Neural cell (in vitro differentiated cells): ENCODE data around the gene CLDN6. TPM values are rescaled to one million over a fixed set of nuclear protein-coding genes. Genes with fewer than 3 reads are reported as not detected.

ENCODE experiments used
- H2AFZ ChIP-seq: fragments of 200-600, 300-800 bp; sonication (generic), shearing (Covaris generic); 2 replicates; pipeline ENCODE4 v1.6.0; 2014; ENCODE audit warnings: low read depth, mild to moderate bottlenecking, antibody characterized with exemption, low read length, moderate library complexity
- H3F3A ChIP-seq: fragments of 200-600 bp; shearing (Covaris generic); 2 replicates; pipeline ENCODE4 v1.6.1; 2016; ENCODE audit warnings: mild to moderate bottlenecking, moderate library complexity, mixed read lengths, antibody characterized with exemption, low read length; ENCODE audit not compliant: insufficient read depth, poor library complexity, severe bottlenecking
- H3K27ac ChIP-seq: fragments of 200-600, 300-800 bp; sonication (generic), shearing (Covaris generic); 2 replicates; pipeline ENCODE4 v1.5.1; 2014; ENCODE audit warnings: mild to moderate bottlenecking, low read length, moderate library complexity
- H3K27me3 ChIP-seq: fragments of 300-800, 200-600 bp; sonication (generic), shearing (Covaris generic); 2 replicates; pipeline ENCODE4 v1.6.0; 2014; ENCODE audit warnings: mild to moderate bottlenecking, low read depth, low read length, moderate library complexity; ENCODE audit not compliant: insufficient read depth
- H3K36me3 ChIP-seq: fragments of 300-800, 200-600 bp; sonication (generic), shearing (Covaris generic); 2 replicates; pipeline ENCODE4 v1.5.1; 2014; ENCODE audit warnings: mild to moderate bottlenecking, antibody characterized with exemption, low read length, moderate library complexity; ENCODE audit not compliant: insufficient read depth
- H3K4me2 ChIP-seq: fragments of 300-800, 200-600 bp; sonication (generic), shearing (Covaris generic); 2 replicates; pipeline ENCODE4 v1.6.0; 2014; ENCODE audit warnings: mild to moderate bottlenecking, low read length
- H3K4me3 ChIP-seq: fragments of 300-800, 200-600 bp; sonication (generic), shearing (Covaris generic); 2 replicates; pipeline ENCODE4 v1.5.1; 2014; ENCODE audit warnings: mild to moderate bottlenecking, low read length, moderate library complexity
- H3K79me2 ChIP-seq: fragments of 200-600 bp; shearing (Covaris generic); replicated peaks from 2 replicates; pipeline ENCODE4 v1.6.0; 2014; ENCODE audit warnings: mild to moderate bottlenecking, low read length, moderate library complexity; ENCODE audit not compliant: insufficient read depth
- H3K9ac ChIP-seq: fragments of 300-800, 200-600 bp; sonication (generic), shearing (Covaris generic); 2 replicates; pipeline ENCODE4 v1.6.1; 2016; ENCODE audit warnings: mild to moderate bottlenecking, low read length, mixed read lengths
- H3K9me2 ChIP-seq: fragments of 200-600 bp; shearing (Covaris generic); 2 replicates; pipeline ENCODE4 v1.6.1; 2016; ENCODE audit warnings: mild to moderate bottlenecking, low read length, mixed read lengths; ENCODE audit not compliant: insufficient read depth
- H3K9me3 ChIP-seq: fragments of 200-600, 300-800 bp; sonication (generic), shearing (Covaris generic); 2 replicates; pipeline ENCODE4 v1.6.1; 2016; ENCODE audit warnings: mild to moderate bottlenecking, mixed run types, low read length, moderate library complexity, mixed read lengths
- H4K20me1 ChIP-seq: fragments of 200-600 bp; shearing (Covaris generic); 2 replicates; pipeline ENCODE4 v1.6.1; 2016; ENCODE audit warnings: mild to moderate bottlenecking, mixed run types; ENCODE audit not compliant: insufficient read depth
- EP300 ChIP-seq: fragments of 450-650 bp; conservative IDR thresholded peaks from 2 replicates; pipeline ENCODE4 v1.6.1; 2014; ENCODE audit warnings: antibody characterized with exemption, mild to moderate bottlenecking, moderate library complexity; ENCODE audit not compliant: poor library complexity, severe bottlenecking
- EZH2 ChIP-seq: fragments of 200-600, 300-800 bp; shearing (Covaris generic), sonication (generic); IDR thresholded peaks from 2 replicates; pipeline ENCODE4 v1.6.1; 2014; ENCODE audit warnings: antibody characterized with exemption, low read length, borderline replicate concordance, mild to moderate bottlenecking; ENCODE audit not compliant: insufficient read depth, poor library complexity, severe bottlenecking
- MXI1 ChIP-seq: fragments of 450-650 bp; conservative IDR thresholded peaks from 2 replicates; pipeline ENCODE4 v1.6.1; 2014; ENCODE audit warnings: antibody characterized with exemption, mild to moderate bottlenecking; ENCODE audit not compliant: poor library complexity, severe bottlenecking
- POLR2AphosphoS5 ChIP-seq: IDR thresholded peaks from 2 replicates; pipeline ENCODE4 v1.6.1; 2012
- RAD21 ChIP-seq: fragments of 450-650 bp; conservative IDR thresholded peaks from 2 replicates; pipeline ENCODE4 v1.6.1; 2014; ENCODE audit warnings: antibody characterized with exemption, mild to moderate bottlenecking, moderate library complexity
- REST ChIP-seq: IDR thresholded peaks from 2 replicates; pipeline ENCODE4 v1.6.1; 2012; ENCODE audit warnings: borderline replicate concordance
- SMC3 ChIP-seq: fragments of 450-650 bp; conservative IDR thresholded peaks from 2 replicates; pipeline ENCODE4 v1.6.1; 2014; ENCODE audit warnings: antibody characterized with exemption, mild to moderate bottlenecking, moderate library complexity; ENCODE audit not compliant: poor library complexity
- polyA plus RNA-seq: library from polyadenylated mRNA; depleted of rRNA; stranded (reverse); fragments of >200 nt; gene quantifications from 2 replicates; pipeline ENCODE4 v1.2.3, GENCODE V29; 2014

CLDN6 gene
- polyA plus RNA-seq, 1 donor from 2014 or later: not detected

- no peaks in the 10 kb centered on the region for H4K20me1 ChIP-seq
- TF ChIP-seq RAD21 (no peak), SMC3 (no peak)
- H3K27ac ChIP-seq: no peak overlapping the region
- no peaks in the 10 kb centered on the region for H3K9me2 ChIP-seq
- no peaks in the 10 kb centered on the region for H3K36me3 ChIP-seq
- no peaks in the 10 kb centered on the region for H3F3A ChIP-seq
- no peak overlapping the region for H3K4me2 ChIP-seq
- H3K79me2 ChIP-seq: no peaks in the 10 kb centered on the region
- no peak overlapping the region for H3K9ac ChIP-seq
- no peak overlapping the region for H2AFZ ChIP-seq
- no peak overlapping the region for H3K4me3 ChIP-seq
- peaks cover 44% of the 10 kb centered on the region for H3K27me3 ChIP-seq
- H3K9me3 ChIP-seq: no peaks in the 10 kb centered on the region
Observed at GRCh38 chr16:3014971-3015370, 3.0 kb downstream of the CLDN6 start.

DNA sequence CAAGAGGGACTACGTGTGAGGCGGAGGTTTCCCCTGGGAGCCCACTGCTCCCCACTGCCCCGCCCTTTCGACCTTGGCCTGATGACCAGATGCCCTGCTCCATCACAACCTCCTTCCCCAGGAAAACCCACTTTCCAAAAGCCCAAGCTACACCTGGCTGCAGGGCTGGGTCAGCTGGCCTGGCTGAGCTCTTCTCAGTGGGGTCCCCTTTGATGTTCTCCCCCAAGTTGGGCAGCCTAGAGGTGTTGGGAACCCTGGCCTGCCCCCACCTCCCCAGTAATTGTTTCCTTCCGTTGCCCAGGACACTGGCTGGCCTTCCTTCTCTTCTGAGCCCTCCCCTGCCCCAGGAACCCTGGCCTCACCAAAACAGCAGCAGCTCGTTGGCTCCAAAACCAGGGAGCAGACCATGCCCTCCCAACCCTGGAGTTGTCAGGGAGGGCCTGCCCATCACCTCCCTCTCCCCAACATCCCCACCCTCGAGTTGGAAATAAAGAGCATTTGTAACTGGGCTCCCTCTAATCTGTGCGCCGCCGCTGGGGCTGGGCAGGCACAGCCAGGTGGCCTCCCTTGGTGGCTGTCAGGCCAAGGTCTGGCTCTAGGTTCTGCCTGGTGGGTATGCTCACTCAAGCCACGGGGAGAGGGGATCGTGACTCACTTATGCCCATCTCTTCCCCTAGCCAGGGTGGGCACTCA lies 3.8 kb downstream of the CLDN6 start:
- no peaks in the 10 kb centered on the region for H3K9me3 ChIP-seq
- H3K36me3 ChIP-seq: no peaks in the 10 kb centered on the region
- H3K79me2 ChIP-seq: no peaks in the 10 kb centered on the region
- H3K27ac ChIP-seq: no peak overlapping the region
- no peak overlapping the region for H3K9ac ChIP-seq
- no peak overlapping the region for H2AFZ ChIP-seq
- TF ChIP-seq RAD21: no peak
- no peak overlapping the region for H3K4me3 ChIP-seq
- no peaks in the 10 kb centered on the region for H4K20me1 ChIP-seq
- H3K9me2 ChIP-seq: no peaks in the 10 kb centered on the region
- H3F3A ChIP-seq: no peaks in the 10 kb centered on the region
- H3K4me2 ChIP-seq: no peak overlapping the region
- peaks cover 48% of the 10 kb centered on the region for H3K27me3 ChIP-seq

DNA sequence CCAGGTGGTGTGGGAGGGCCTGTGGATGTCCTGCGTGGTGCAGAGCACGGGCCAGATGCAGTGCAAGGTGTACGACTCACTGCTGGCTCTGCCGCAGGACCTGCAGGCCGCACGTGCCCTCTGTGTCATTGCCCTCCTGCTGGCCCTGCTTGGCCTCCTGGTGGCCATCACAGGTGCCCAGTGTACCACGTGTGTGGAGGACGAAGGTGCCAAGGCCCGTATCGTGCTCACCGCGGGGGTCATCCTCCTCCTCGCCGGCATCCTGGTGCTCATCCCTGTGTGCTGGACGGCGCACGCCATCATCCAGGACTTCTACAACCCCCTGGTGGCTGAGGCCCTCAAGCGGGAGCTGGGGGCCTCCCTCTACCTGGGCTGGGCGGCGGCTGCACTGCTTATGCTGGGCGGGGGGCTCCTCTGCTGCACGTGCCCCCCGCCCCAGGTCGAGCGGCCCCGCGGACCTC lies 4.5 kb downstream of the CLDN6 start:
- H3K9me2 ChIP-seq: no peaks in the 10 kb centered on the region
- no peaks in the 10 kb centered on the region for H3F3A ChIP-seq
- no peaks in the 10 kb centered on the region for H4K20me1 ChIP-seq
- H3K9ac ChIP-seq: no peak overlapping the region
- no peak overlapping the region for H3K27ac ChIP-seq
- H3K4me3 ChIP-seq: no peak overlapping the region
- no peak overlapping the region for H3K4me2 ChIP-seq
- H3K36me3 ChIP-seq: no peaks in the 10 kb centered on the region
- no peaks in the 10 kb centered on the region for H3K9me3 ChIP-seq
- no peak for TF ChIP-seq REST
- TF ChIP-seq MXI1: no peak
- no peak for TF ChIP-seq POLR2AphosphoS5
- no peak for TF ChIP-seq EZH2
- no peak for TF ChIP-seq EP300
- no peak for TF ChIP-seq SMC3
- peaks cover 52% of the 10 kb centered on the region for H3K27me3 ChIP-seq
- H3K79me2 ChIP-seq: no peaks in the 10 kb centered on the region
- no peak overlapping the region for H2AFZ ChIP-seq
